ENCODE measurements around the gene RXRG. TPM values are rescaled to one million over a fixed set of nuclear protein-coding genes. Genes with fewer than 3 reads are reported as not detected.
A peak's percentile ranks its signal among the peaks of the same experiment; 100 is the strongest.

The RXRG gene
- total RNA-seq, 1 experiment from 2014 or later = not detected

- TF ChIP-seq NR1H2 (CRISPR knock-in tag; IDR thresholded peaks at IDR 0.05) (no peak), MXD4 (CRISPR knock-in tag; IDR thresholded peaks at IDR 0.05; ENCODE audit: borderline replicate concordance) (no peak), NFYB (CRISPR knock-in tag; conservative IDR thresholded peaks at IDR 0.05; ENCODE audit: low read depth) (no peak), NFATC4 (CRISPR knock-in tag; IDR thresholded peaks at IDR 0.05) (no peak), JUN (CRISPR knock-in tag; IDR thresholded peaks at IDR 0.05) (no peak), IRF2 (CRISPR knock-in tag; IDR thresholded peaks at IDR 0.05; ENCODE audit: borderline replicate concordance, low read depth) (no peak), SOX15 (CRISPR knock-in tag; IDR thresholded peaks at IDR 0.05) (no peak), FOXJ3 (CRISPR knock-in tag; IDR thresholded peaks at IDR 0.05; ENCODE audit: borderline replicate concordance) (no peak), ZNF281 (CRISPR knock-in tag; IDR thresholded peaks at IDR 0.05) (no peak), MLX (CRISPR knock-in tag; IDR thresholded peaks at IDR 0.05) (no peak), ZNF263 (CRISPR knock-in tag; IDR thresholded peaks at IDR 0.05; ENCODE audit: low read depth) (no peak), TEAD1 (CRISPR knock-in tag; IDR thresholded peaks at IDR 0.05) (no peak), ZNF121 (CRISPR knock-in tag; IDR thresholded peaks at IDR 0.05) (no peak), USF1 (CRISPR knock-in tag; IDR thresholded peaks at IDR 0.05) (no peak), E2F1 (CRISPR knock-in tag; IDR thresholded peaks at IDR 0.05) (no peak), MYBL2 (CRISPR knock-in tag; IDR thresholded peaks at IDR 0.05) (no peak), KAT7 (CRISPR knock-in tag; IDR thresholded peaks at IDR 0.05; ENCODE audit: borderline replicate concordance) (no peak), IRF1 (CRISPR knock-in tag; IDR thresholded peaks at IDR 0.05) (no peak)
- Mint-ChIP-seq H3K4me1 (no peaks in the 10 kb centered on the region), H3K9me3 (no peaks in the 10 kb centered on the region), H3K27ac (no peak overlapping the region), H3K36me3 (no peaks in the 10 kb centered on the region), H3K4me3 (no peak overlapping the region), H3K27me3 (ENCODE audit: low read depth) (no peaks in the 10 kb centered on the region; the same call in 1 of the 2 replicates)
- ChIA-PET POLR2A (no interaction called here), CTCF (interaction anchor here (0.6 to 2.7 kb wide), 5 partner anchors 15 to 191 kb away, joined by 3 to 17 read pairs (median 3); no protein-coding TSS in a partner anchor)
- DNase-seq (ENCODE audit: low spot score) (peak; percentile 23), ATAC-seq (peak; percentile 87)
These were observed 36.4 kb downstream of the RXRG start for GRCh38 chr1:165408518-165408917.

- POLR2A ChIA-PET = no interaction called here
- H3K4me1 Mint-ChIP-seq = no peaks in the 10 kb centered on the region
- H3K27me3 Mint-ChIP-seq (ENCODE audit: low read depth) = no peaks in the 10 kb centered on the region; the same call in 1 of the 2 replicates
- ATAC-seq = no peak
- H3K36me3 Mint-ChIP-seq = no peaks in the 10 kb centered on the region
- CTCF ChIA-PET = interaction anchor here (1.0 to 2.7 kb wide), 3 partner anchors 14 to 223 kb away, joined by 3 to 17 read pairs (median 3); no protein-coding TSS in a partner anchor
- DNase-seq (ENCODE audit: low spot score) = no peak
- no peak overlapping the region for H3K4me3 Mint-ChIP-seq
- no peaks in the 10 kb centered on the region for H3K9me3 Mint-ChIP-seq
- H3K27ac Mint-ChIP-seq = no peak overlapping the region
- TF ChIP-seq ATF1 (CRISPR knock-in tag; IDR thresholded peaks at IDR 0.05) (no peak), ZMAT4 (CRISPR knock-in tag; IDR thresholded peaks at IDR 0.05) (no peak), ZSCAN18 (CRISPR knock-in tag; IDR thresholded peaks at IDR 0.05) (no peak), SP1 (CRISPR knock-in tag; conservative IDR thresholded peaks at IDR 0.05) (no peak), KAT7 (CRISPR knock-in tag; IDR thresholded peaks at IDR 0.05; ENCODE audit: borderline replicate concordance) (no peak), OVOL2 (CRISPR knock-in tag; IDR thresholded peaks at IDR 0.05; ENCODE audit: borderline replicate concordance) (no peak), EMX1 (CRISPR knock-in tag; IDR thresholded peaks at IDR 0.05) (no peak), PRRX2 (CRISPR knock-in tag; IDR thresholded peaks at IDR 0.05) (no peak), PRDM15 (CRISPR knock-in tag; IDR thresholded peaks at IDR 0.05) (no peak)
These were observed 37.5 kb downstream of the RXRG start for GRCh38 chr1:165407398-165407797.

All from WTC11 (cell line).